Occipital lobe (tissue), 2 donors: ENCODE measurements around the gene NR2F2. TPM values are rescaled to one million over a fixed set of nuclear protein-coding genes. Genes with fewer than 3 reads are reported as not detected.

Source experiments
- DNase-seq: peaks from one replicate; lab custom pipeline; 2025; lab: John Stamatoyannopoulos, UW
- total RNA-seq: library from RNA; depleted of rRNA; stranded (reverse); fragments of >200 nt; gene quantifications from one replicate; pipeline ENCODE4 v1.2.3, GENCODE V29; 2014

Gene NR2F2
- total RNA-seq, 1 donor from 2014 or later, result 4.1 TPM

DNA sequence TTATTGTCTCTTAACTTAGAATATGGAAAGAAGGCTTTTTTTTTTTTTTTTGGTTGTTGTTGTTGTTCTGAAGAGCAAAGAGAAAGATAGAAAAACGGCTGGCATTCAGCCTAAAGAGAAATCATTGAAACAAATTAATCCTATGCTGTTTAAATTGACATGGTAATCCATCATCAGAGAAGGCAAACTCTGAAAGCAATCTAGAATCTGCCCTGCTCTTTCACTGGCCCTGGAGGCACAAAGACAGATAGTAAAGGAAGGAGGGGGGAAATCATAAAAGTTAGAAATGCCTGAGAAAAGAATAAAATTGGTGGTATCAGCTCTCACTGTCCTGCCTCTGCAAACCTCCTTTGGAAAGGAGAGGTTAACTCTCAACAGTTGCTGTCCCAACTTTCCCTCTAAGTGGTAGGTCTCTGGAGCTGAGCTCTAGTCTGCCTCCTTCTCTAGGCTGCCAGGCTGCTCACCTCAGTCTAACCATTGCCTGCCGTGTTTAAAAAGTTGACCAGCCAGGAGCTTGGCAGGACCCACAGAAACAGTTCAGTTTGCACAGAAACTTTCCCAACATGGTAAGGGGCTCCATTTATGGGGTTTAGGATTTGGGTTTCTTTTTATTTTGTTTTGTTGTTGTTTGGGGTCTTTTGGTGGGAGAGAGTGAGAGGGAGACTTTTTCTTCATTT, 13.4 kb upstream of the NR2F2 start:
- DNase-seq, result no peak

DNA sequence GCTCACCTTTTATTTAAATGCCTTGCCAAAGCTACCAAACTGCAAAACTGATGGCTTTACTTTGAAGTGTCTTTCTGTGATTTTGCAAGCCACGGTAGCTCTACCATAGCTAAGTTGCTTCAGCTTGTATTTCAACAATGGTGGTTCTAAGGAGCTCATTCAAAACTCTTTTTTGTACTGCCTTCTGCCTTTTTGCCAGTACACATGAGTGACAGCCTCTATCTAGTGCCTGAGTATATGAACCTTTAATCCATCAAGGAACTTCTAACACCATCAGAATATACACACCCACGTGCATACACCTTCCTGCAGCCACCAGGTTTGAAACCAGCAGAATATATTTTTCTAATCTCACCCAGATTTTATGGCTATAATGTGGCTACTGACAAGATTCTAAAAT, 10.4 kb upstream of the NR2F2 start:
- DNase-seq, result no peak

DNA sequence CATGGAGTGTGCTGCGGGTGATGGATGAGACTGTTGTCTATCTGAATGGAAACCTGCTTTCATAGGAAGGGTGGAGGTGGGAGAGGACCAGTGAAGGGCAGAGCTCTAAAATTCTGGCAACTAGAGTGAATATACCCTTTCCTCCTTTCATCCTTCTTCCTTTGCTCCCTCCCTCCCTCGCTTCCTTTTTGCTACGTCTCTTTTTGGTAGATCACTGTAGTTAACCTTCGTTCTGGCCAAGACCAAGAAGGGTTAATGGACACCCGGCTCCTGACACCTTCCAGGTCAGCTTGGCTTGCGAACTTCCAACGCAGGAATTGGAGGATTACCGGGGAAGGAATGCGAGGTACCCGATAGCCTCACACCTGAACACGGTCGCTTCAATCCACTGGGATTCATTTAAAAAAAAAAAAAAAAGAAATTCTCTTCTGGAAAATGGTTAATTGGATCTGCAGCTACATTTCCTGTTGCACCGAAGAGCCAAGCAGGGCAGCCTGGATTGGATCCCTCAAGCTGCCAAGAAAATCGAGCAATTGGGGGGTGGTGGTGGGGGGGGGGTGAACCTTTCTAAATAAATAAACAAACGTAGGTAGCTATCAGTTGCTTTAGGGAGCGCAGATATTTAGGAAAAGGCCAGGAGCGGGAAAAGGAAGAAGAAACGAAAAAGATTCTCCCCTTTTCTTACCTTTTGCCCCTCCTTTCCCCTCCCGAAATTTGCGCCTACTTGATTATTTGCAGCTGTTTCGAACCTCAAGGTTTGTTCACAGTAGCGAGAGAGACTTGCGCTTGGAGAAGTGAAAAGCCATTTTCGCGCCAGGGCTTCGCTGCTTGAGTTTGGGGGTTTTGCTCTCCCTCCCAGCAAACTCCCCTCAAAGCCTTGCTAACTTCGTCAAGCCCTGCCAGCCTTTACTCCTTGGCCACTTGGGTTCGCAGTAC, 9.5 kb upstream of the NR2F2 start:
- DNase-seq, result no peak

DNA sequence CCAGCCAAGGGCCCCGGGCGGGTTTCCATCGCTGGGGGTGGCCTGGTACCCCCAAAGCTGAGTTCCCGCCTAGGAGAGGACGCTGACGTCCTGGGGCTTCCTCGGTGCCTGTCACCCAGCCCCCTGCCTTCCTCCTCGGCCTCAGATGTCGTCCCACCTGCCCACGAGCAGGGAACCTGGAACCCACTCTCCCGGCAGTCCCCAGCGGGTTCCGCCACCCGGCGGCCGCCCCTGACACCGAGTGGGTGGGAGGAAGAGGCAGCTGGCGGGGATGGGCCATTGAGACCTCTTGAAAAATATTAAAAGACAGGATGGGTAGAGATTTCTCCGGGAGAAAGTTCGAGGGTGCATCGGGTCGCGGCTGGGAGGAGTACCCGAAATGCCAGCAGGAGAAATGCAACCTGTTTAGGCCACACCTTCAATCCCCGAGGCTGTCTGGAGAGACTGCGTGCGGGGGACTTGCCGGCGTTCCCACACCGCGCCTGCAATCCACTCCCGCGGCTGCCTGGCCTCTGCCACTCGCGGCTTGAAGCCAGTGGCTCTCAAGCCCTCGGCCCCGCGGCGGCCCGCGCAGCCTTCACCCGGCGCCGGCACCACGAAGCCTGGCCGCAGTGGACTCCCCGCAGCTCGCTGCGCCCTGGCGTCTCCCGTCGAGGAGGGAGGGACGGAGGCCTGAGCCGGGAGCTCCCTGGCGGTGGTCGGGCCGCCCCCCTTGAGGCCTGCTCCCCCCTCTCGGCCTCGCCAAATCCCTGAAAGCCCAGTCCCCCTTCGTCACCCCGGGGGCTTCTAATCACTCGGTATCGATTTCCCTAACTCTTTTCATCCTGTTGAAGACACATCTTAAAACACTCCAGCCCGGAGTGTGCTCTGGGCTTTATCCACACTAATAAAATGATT, 8.6 kb upstream of the NR2F2 start:
- DNase-seq, result no peak

DNA sequence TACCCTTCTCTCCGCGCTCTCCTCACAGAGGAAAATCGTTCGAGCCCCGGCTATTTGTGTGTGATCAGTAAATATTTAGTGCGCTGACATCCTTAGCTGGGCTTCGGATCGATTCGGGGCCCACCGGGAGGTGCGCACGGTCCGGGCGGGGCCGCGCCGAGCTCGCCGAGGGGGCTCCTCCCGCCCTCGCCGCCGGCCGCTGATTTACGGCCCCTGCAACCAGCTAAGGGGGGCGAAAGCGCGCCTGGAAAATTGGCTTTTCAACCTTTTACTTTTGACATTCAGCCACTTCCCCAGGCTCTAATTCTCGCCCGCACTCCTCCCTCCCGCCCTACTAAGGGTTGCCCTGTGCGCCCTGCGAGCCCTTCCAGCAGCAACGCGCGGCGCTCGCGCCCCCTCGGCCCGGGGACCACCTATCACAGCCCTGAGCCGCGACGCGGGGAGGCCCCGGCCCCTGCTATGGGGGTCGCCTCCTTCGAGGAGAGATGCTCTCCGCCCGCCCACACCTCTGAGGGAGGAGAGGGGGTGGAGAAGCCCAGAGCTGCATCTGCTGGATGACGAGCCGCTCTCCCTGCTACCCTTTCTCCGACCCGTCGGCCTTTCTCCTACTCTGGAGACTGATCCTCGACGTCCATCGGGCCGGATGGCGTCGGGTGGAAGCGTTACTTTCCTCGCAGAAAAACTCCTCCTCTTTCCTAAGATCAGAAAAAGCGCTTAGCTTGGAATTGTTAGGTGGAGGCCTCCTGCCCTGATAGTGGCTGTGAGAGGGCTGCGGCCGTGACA, 7.8 kb upstream of the NR2F2 start:
- no peak for DNase-seq

DNA sequence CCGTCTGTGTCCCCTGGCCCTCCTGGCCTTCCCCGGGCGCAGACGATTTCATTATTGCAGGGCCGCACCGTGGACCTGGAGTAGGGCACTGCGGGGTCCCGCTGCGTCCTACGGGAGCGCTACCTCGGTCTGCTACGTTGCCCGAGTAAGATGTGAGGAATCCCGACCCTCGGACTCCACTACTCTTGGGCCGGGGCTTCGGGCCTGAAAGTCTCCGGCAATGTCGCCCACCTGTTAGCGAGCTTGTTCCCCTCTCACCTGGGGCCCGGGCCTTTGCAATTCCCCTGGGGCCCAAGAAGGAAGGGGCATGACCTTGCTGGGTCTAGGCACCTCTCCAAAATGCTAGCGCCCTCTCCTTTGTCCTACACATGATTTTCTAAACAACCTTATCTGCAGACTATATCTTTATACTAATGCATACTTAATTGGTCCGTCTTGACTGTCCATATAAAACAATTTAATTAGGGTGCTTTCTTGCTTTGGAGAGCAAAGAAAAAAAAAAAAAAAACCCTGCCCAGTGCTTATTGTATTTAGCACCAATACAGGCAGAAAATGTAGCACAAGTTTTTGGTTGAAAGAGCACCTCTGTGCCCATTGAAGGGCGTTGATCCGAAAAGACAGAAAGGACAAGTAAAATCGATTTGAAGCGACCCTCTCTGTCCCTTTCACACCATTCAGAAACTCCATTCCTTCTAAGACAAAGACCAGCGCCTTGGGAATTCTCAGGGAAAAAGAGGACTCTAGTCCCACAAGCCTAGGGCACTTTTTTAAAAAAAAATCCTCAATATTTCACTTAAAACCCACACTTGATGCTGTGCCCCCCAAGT, 7.0 kb upstream of the NR2F2 start:
- no peak for DNase-seq

DNA sequence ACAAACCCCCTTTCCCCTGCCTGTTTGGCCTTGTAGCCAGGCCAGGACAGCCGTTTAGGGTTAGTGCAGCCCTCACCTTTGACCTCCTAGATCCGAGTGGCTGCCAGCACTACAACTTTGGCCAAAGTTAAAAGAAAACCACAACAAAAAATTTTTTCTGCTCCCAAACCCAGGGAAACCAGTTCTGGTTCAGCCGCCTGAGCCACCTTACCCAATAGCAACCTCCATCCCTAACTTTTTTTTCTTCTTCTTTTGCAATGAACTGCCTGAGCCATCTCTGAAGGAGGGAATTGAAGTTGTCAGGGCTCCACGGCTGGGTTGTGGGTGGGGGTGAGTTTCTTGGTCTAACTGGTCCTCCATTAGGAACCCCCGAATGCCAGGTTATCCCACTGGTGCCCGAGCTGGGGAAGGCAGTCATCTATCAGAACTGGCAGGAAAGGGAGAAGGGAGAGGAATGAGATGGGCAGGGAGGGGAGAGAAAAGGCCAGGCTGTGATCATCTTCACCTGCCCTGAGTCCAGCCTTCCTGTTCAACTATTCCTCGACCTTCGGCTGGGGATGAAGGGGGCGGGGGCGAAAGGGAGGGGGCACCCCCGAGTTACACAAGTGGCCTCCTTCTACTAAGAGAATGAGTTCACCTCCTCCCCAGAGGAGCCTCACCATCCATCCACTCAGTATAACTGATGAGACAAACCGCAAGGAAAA, 6.2 kb upstream of the NR2F2 start:
- DNase-seq, result no peak

DNA sequence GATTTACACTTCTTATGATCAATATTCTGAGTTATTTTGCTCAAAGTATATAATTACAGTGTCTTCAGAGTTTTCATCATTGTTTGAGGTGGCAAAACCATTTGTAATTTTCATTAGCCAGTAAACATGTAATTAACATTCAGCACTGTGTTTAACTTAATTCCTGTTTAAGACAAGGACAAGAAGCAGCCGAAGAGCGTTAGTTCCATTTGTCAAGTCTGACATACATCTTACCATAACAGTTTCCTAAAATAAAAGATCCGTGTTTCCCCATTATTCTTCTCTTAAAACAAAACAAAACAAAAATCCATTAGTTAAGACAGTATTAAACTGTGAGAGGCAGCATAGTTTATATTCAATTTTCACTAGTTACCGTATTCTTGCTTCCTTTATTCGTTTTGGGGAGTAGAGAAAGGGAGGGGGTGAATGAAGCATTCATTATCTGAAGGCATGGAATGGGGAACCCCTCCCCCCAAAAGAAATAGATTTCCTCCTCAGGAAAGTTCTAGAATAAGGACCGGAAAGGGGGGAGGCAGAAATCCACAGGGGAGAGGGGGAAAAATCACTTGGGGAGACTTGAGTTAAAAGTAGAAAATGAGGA, 5.5 kb upstream of the NR2F2 start:
- DNase-seq, result no peak

DNA sequence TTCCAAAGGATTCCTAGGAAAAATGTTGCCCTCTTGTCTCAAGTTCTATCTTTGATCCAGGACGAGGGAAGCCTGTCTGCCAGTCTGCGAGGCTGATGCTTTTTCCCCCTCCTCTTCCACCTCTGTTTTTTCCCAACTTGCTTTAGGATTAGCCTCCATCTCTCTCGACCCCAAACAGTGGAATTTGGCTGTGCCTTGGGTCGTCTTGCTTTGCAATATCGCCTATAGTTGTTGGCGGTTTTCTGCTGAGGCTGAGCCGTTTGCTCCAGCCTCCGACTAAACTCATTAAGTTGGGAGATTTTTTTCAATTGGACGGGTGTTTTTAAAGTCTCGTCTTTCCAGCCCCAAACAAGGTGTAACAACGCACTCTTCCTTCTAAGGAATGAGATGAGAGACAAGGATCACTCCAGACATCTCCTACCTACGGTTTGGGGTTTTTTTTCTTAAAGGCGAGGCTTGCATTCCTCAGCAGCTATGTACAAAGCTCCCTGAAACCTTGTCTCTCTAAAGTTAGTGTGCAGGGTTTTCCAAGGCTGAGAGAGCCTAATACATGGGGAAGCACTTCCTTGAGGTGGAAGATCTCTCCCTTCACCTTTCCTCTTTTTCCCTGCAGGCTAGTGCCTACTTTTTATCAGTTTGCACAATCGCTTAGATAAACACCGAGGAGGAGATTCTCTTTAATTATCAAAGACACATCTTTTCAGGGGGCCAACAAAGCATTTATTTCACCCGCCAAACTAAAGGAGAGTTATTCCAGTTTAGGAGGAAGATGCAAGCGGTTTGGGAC, 4.8 kb upstream of the NR2F2 start:
- no peak for DNase-seq

DNA sequence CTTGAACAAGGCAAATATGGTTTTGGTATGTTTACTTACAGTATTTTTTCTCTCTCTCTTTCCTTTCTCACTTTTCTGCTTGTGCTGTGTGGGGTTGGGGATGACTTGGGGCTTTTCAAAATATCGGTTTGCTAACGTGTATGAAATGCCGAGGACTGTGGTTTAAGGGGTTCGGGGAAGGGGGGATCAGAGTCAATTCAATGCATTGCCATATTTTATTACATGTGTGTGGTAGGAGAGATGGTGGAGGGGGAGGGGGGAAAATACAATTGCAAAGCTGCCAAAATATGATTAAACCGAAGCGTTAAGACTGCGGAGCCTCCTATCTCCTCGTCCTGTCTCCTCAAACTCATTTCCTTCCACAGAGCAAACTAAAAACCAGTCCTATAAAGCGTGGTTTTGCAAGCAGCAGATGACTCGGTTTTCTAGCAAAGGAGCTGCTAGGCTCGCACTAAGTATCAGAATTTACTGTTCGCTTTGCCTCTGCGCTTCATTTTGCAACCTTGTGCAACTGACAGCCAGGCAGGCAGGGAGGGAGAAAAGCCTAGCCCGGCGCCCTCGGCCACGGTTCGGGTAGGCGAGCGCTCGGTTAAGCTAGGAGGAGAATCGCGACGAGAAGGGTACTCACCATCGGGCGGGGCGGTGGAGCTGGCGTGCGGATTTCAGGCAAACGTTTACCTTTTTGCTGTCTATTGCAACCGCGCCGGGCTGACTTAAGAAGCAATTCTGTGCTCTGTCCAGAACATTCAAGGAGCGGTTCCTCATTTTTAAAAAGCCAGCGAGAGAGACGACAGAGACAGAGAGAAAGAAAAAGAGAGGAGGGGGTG, 4.0 kb upstream of the NR2F2 start:
- no peak for DNase-seq

DNA sequence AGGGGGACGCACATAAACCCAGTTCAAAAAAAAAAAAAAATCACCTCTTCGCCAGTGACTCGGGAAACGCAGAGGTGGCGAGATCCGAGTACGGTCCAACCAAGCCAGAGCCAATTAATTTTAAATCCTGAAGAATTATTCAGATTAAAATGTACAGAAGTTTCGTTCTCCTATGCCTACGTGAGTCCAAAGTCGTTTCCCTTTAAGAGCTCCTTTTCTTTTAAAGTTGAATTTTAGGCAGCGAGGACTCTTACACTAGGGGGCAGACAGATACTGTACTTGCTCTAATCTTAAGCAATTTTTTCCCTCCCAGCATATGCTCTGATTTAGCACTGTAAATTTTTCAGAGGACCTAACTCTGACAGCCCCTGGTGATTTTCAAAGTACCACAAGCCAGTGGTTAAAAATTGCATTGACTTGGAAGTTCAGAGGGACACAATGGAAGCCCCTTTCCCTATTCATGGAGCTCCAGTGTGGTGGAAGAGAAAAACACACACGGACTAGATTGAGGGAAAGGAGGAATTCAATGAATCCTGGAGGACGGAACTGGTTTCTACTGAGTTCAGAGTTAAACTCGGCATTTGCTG, 3.3 kb upstream of the NR2F2 start:
- DNase-seq, result no peak

DNA sequence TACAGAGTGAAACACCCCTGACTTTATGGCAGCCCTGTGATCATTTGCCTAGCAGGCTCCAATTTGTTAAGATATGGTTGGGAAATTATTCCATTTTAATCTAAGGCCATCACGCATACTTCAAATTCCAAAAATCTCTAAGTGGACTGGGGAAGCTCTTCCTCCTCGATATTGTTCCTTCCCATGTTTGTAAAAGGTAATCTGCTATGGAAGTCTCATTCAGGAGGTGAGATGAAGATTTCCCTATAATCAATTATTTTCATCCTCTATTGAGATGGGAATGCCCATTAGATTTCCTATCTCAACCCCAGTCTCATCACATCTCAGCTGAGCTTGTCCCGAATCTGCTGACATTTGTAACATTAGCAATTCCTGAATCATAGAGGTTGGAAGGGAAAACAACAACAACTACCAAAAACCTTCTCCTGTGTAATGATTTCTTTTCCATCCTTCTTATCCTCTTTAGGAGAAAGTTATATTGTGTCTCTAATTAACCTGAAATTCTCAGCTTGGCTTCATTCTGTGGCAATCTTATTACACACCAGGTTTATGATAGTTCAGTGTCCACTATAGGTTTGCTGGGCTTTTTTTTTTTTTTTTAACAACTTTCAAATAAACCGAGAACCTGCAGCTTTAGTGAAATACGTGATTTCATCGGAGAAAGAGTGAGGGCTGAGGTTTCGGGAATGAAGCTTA, 2.2 kb upstream of the NR2F2 start:
- DNase-seq, result no peak

DNA sequence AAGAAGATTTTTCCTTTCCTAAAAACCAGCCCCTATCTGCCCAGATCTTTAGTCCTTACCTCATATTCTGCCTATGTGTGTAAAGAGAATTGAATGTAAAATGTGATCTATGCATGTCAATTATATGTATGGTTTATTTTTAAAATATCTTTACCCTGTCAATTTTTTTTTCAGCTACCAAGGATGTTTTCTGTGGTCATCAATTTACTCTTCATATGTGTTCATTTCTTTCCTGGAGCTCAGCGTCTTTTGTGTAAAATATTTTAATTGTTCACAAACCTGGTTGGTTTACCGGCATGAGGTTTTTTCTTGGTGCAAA, 1.7 kb upstream of the NR2F2 start:
- DNase-seq, result no peak

DNA sequence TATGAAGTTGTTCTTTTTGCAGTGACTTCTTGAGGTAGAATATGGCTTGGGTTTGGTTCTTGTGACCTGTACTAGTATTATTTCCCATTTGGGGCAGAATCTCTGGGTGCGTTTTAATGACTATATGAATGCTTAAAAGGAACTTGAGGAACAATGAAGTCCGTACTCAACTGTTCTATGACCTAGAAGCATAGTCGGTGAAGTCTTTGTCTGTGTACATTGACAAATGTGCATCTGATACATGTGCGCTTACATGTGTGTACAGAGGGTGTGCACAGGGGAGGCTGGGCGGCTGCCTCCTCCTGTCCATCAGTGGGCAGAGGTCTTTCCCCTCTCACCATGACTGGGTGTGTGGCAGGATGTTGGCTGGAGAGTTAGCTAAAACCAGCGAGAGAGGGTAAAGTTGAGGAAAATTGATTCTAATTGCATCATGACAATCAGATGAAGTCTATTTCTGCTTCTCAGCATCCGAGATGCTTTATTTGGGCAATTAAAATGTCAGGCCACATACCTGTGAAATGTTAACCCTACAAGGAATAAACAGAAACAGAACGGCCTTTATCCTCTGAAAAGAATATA, 1.0 kb upstream of the NR2F2 start:
- no peak for DNase-seq

DNA sequence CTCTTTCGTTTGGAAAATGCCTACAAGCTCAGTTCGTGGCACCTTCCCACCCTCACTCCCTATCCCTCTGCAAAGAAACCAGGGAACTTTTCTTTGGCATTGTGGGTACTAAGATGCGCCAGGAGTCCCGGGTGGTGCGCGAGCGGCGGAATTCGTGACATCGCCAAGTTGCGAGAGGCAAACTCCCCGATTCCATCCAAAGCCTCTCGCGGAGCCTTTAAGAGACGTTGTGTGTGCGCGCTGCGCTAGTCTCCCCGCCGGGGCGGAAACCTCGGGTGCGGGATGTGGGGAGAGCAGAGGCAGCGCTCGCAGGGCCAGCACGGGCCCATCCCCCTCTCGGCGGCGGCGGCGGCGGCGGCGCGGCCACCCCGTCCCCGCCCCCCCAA, 443 bp upstream of the NR2F2 start:
- no peak for DNase-seq
